ENCODE results near the gene SART3. TPM values are rescaled to one million over a fixed set of nuclear protein-coding genes. Genes with fewer than 3 reads are reported as not detected.

Gene SART3
- total RNA-seq, 1 experiment from 2014 or later: 89.4 TPM

GRCh38 chr12:108565976-108566375 lies 5.0 kb upstream of the SART3 start:
- no peak overlapping the region for H3K27ac Mint-ChIP-seq
- WGBS (ENCODE audit: extremely low coverage, insufficient read length, low lambda C conversion rate): no CpG with 5 or more reads among the region's 2 CpGs
- H3K27ac ChIP-seq (ENCODE audit: insufficient read length, low read depth, low read length): no peak overlapping the region

More at GRCh38 chr12:108565976-108566375, 5.0 kb upstream of the SART3 start:
- Histone ChIP-seq H4K91ac (ENCODE audit: insufficient read length, low read depth, low read length) (no peak overlapping the region), H3K4ac (ENCODE audit: low read depth, low read length) (no peak overlapping the region), H3K23me2 (ENCODE audit: insufficient read length, low read depth, low read length, poor library complexity, severe bottlenecking) (peaks cover 12% of the 10 kb centered on the region), H2BK20ac (ENCODE audit: low read depth, low read length, poor library complexity, severe bottlenecking) (no peak overlapping the region), H3K18ac (ENCODE audit: insufficient read length, low read depth, low read length) (no peak overlapping the region), H3K23ac (ENCODE audit: insufficient read length, low read depth, low read length) (no peak overlapping the region), H3T11ph (ENCODE audit: low read length) (no peak overlapping the region), H2AFZ (ENCODE audit: low read length) (no peak overlapping the region), H2BK12ac (ENCODE audit: insufficient read length, low read depth, low read length) (no peak overlapping the region), H3K9me3 (ENCODE audit: control insufficient read depth, low read depth, low read length) (no peaks in the 10 kb centered on the region), H3K27me3 (ENCODE audit: insufficient read depth, low read length) (no peaks in the 10 kb centered on the region), H3K79me1 (ENCODE audit: insufficient read depth, low read depth, low read length, poor library complexity, severe bottlenecking) (no peaks in the 10 kb centered on the region), H3K4me2 (ENCODE audit: insufficient read depth, insufficient read length, low read length) (no peak overlapping the region), H3K4me1 (ENCODE audit: insufficient read depth, low read length) (no peaks in the 10 kb centered on the region), H3K9ac (ENCODE audit: extremely low read depth, insufficient read length, low read length) (no peak overlapping the region), H3K79me2 (ENCODE audit: insufficient read depth, low read length) (no peaks in the 10 kb centered on the region; the same call in 1 of the 2 replicates), H2BK5ac (ENCODE audit: insufficient read length, low read length) (no peak overlapping the region), H2BK120ac (ENCODE audit: low read depth, low read length, poor library complexity, severe bottlenecking) (no peak overlapping the region), H3K14ac (ENCODE audit: insufficient read depth, low read length) (no peak overlapping the region), H4K20me1 (ENCODE audit: control insufficient read depth, insufficient read depth, insufficient read length) (no peaks in the 10 kb centered on the region), H2AK5ac (ENCODE audit: insufficient read length, low read length) (no peak overlapping the region), H3K56ac (ENCODE audit: insufficient read length, low read depth, low read length) (no peak overlapping the region), H4K5ac (ENCODE audit: insufficient read length, low read depth, low read length) (no peak overlapping the region), H2BK15ac (ENCODE audit: low read depth, low read length) (no peak overlapping the region), H4K8ac (replicated peaks; ENCODE audit: insufficient read length, low read depth, low read length) (no peak overlapping the region)
- Mint-ChIP-seq H3K4me3 (no peak overlapping the region), H3K4me1 (peaks cover 7 to 11% of the 10 kb centered on the region in 2 experiments; a peak in 3 of 4 replicates), H3K27me3 (ENCODE audit: low read depth) (no peaks in the 10 kb centered on the region), H3K9me3 (no peaks in the 10 kb centered on the region), H3K36me3 (ENCODE audit: insufficient read depth in 1 of 3, low read depth in 3 of 3) (peaks cover 16 to 55% (median 52%) of the 10 kb centered on the region in 3 experiments; a peak in 6 of 7 replicates)
- no peak for DNase-seq
- TF ChIP-seq, protein P1, sequence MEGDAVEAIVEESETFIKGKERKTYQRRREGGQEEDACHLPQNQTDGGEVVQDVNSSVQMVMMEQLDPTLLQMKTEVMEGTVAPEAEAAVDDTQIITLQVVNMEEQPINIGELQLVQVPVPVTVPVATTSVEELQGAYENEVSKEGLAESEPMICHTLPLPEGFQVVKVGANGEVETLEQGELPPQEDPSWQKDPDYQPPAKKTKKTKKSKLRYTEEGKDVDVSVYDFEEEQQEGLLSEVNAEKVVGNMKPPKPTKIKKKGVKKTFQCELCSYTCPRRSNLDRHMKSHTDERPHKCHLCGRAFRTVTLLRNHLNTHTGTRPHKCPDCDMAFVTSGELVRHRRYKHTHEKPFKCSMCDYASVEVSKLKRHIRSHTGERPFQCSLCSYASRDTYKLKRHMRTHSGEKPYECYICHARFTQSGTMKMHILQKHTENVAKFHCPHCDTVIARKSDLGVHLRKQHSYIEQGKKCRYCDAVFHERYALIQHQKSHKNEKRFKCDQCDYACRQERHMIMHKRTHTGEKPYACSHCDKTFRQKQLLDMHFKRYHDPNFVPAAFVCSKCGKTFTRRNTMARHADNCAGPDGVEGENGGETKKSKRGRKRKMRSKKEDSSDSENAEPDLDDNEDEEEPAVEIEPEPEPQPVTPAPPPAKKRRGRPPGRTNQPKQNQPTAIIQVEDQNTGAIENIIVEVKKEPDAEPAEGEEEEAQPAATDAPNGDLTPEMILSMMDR (conservative IDR thresholded peaks at IDR 0.05): no peak

All from H9 (cell line).